GM23248 (cell line): Measurements from ENCODE around the gene GPR31. TPM values are rescaled to one million over a fixed set of nuclear protein-coding genes. Genes with fewer than 3 reads are reported as not detected.

Experiments used
- DNase-seq: peaks from one replicate; pipeline ENCODE4 v3.0.0-alpha.2; 2015
- H2AFZ ChIP-seq: fragments of 200-600 bp; sonication (generic); 2 replicates; pipeline ENCODE4 v1.6.1; 2016; ENCODE audit warnings: antibody characterized with exemption
- H3F3A ChIP-seq: fragments of 200-600 bp; sonication (generic); 2 replicates; pipeline ENCODE4 v1.6.1; 2016; ENCODE audit warnings: mild to moderate bottlenecking, antibody characterized with exemption, mixed run types; ENCODE audit not compliant: insufficient read depth
- H3K27ac ChIP-seq: fragments of 200-600 bp; sonication (generic); 2 replicates; pipeline ENCODE4 v1.5.1; 2016; ENCODE audit warnings: mild to moderate bottlenecking
- H3K27me3 ChIP-seq: fragments of 200-600 bp; sonication (generic); replicated peaks from 2 replicates; pipeline ENCODE4 v1.6.1; 2016; ENCODE audit warnings: mild to moderate bottlenecking; ENCODE audit not compliant: insufficient read depth
- H3K36me3 ChIP-seq: fragments of 200-600 bp; sonication (generic); 2 replicates; pipeline ENCODE4 v1.6.1; 2016; ENCODE audit warnings: low read depth, mild to moderate bottlenecking
- H3K4me1 ChIP-seq: fragments of 200-600 bp; sonication (generic); 2 replicates; pipeline ENCODE4 v1.6.1; 2016; ENCODE audit warnings: mild to moderate bottlenecking; ENCODE audit not compliant: insufficient read depth
- H3K4me2 ChIP-seq: fragments of 200-600 bp; sonication (generic); one replicate; pipeline ENCODE4 v1.6.1; 2016; ENCODE audit warnings: mild to moderate bottlenecking; ENCODE audit not compliant: unreplicated experiment
- H3K4me3 ChIP-seq: fragments of 200-600 bp; sonication (generic); 2 replicates; pipeline ENCODE4 v1.5.1; 2016; ENCODE audit warnings: mild to moderate bottlenecking
- H3K79me2 ChIP-seq: fragments of 200-600 bp; sonication (generic); 2 replicates; pipeline ENCODE4 v1.6.1; 2016; ENCODE audit warnings: mild to moderate bottlenecking; ENCODE audit not compliant: insufficient read depth
- H3K9ac ChIP-seq: fragments of 200-600 bp; sonication (generic); 2 replicates; pipeline ENCODE4 v1.6.1; 2016; ENCODE audit warnings: mild to moderate bottlenecking
- H3K9me2 ChIP-seq: fragments of 200-600 bp; sonication (generic); 2 replicates; pipeline ENCODE4 v1.6.1; 2016; ENCODE audit warnings: mixed run types, mild to moderate bottlenecking, moderate library complexity; ENCODE audit not compliant: insufficient read depth
- H3K9me3 ChIP-seq: fragments of 200-600 bp; sonication (generic); one replicate; pipeline ENCODE4 v1.6.1; 2017; ENCODE audit warnings: low read depth
- H4K20me1 ChIP-seq: fragments of 200-600 bp; sonication (generic); 2 replicates; pipeline ENCODE4 v1.6.0; 2016; ENCODE audit not compliant: insufficient read depth
- EZH2 ChIP-seq: fragments of 200-600 bp; sonication (generic); IDR thresholded peaks from 2 replicates; pipeline ENCODE4 v1.6.1; 2018; ENCODE audit warnings: antibody characterized with exemption, mild to moderate bottlenecking; ENCODE audit not compliant: insufficient read depth, poor library complexity, severe bottlenecking
- EZH2phosphoT487 ChIP-seq: fragments of 200-600 bp; sonication (generic); IDR thresholded peaks from 2 replicates; pipeline ENCODE4 v1.6.1; 2018; ENCODE audit warnings: antibody characterized with exemption, moderate library complexity, mild to moderate bottlenecking, low read depth; ENCODE audit not compliant: insufficient read depth
- WGBS, 2 experiments: methylation state at CpG; one replicate each; pipeline ENCODE4 v1.1.6; 2015 to 2017; ENCODE audit warnings: low lambda C conversion rate in 2 of 2, low coverage in 1 of 2; ENCODE audit errors: missing lambda C conversion rate in 2 of 2; 5-methylcytosine and 5-hydroxymethylcytosine counted together
- in situ Hi-C: fragments of 300-500 bp; cut with MboI; formaldehyde crosslinking; loops from 2 replicates; pipeline ENCODE4 v1.15.0; 2020
- polyA plus RNA-seq: library from polyadenylated mRNA; unstranded; fragments of >200 nt; fragmentation: Nextera tagmentation; extraction: Ambion mirVana; gene quantifications from 2 replicates; pipeline ENCODE4 v1.2.1, GENCODE V29; 2016
- total RNA-seq: library from RNA; depleted of rRNA; stranded (reverse); fragments of >200 nt; shearing (Covaris generic); gene quantifications from 2 replicates; pipeline ENCODE4 v1.2.3, GENCODE V29; 2014

GPR31 gene
- total and polyA plus RNA-seq, 2 experiments from 2014 or later = not detected

- H3K4me2 ChIP-seq = no peak overlapping the region
- H3K36me3 ChIP-seq = no peaks in the 10 kb centered on the region
- H3K4me1 ChIP-seq = no peaks in the 10 kb centered on the region
- WGBS, 2 experiments = 37 to 38% methylated on average over 14 of the region's 14 CpGs
- H3K4me3 ChIP-seq = no peak overlapping the region
- H4K20me1 ChIP-seq = no peaks in the 10 kb centered on the region
- H3F3A ChIP-seq = no peaks in the 10 kb centered on the region
- no peak overlapping the region for H3K9ac ChIP-seq
- no peaks in the 10 kb centered on the region for H3K9me3 ChIP-seq
- no peaks in the 10 kb centered on the region for H3K9me2 ChIP-seq
- H3K27ac ChIP-seq = no peak overlapping the region
- TF ChIP-seq EZH2 (no peak), EZH2phosphoT487 (no peak)
- H3K79me2 ChIP-seq = no peaks in the 10 kb centered on the region
- in situ Hi-C loops = no loop called here
- no peak for DNase-seq
- no peaks in the 10 kb centered on the region for H3K27me3 ChIP-seq
- H2AFZ ChIP-seq = no peak overlapping the region
These were observed 29.8 kb downstream of the GPR31 start for GRCh38 chr6:167127785-167128531.

- no peak overlapping the region for H3K4me2 ChIP-seq
- H2AFZ ChIP-seq = no peak overlapping the region
- 20 to 21% methylated on average over 3 of the region's 3 CpGs for WGBS, 2 experiments
- no peaks in the 10 kb centered on the region for H4K20me1 ChIP-seq
- no peaks in the 10 kb centered on the region for H3K9me2 ChIP-seq
- H3K27ac ChIP-seq = no peak overlapping the region
- H3K79me2 ChIP-seq = no peaks in the 10 kb centered on the region
- H3K4me1 ChIP-seq = no peaks in the 10 kb centered on the region
- no peaks in the 10 kb centered on the region for H3K9me3 ChIP-seq
- in situ Hi-C loops = no loop called here
- TF ChIP-seq EZH2phosphoT487 (no peak), EZH2 (no peak)
- H3K27me3 ChIP-seq = no peaks in the 10 kb centered on the region
- H3K4me3 ChIP-seq = no peak overlapping the region
- H3K36me3 ChIP-seq = no peaks in the 10 kb centered on the region
- no peaks in the 10 kb centered on the region for H3F3A ChIP-seq
- no peak overlapping the region for H3K9ac ChIP-seq
- no peak for DNase-seq
These were observed 31.9 kb downstream of the GPR31 start for GRCh38 chr6:167125855-167126349.

- Histone ChIP-seq H3K4me1 (no peaks in the 10 kb centered on the region), H3K79me2 (no peaks in the 10 kb centered on the region), H3K9me3 (no peaks in the 10 kb centered on the region), H3K4me3 (no peak overlapping the region), H3K36me3 (no peaks in the 10 kb centered on the region), H3K9me2 (no peaks in the 10 kb centered on the region), H4K20me1 (no peaks in the 10 kb centered on the region), H2AFZ (no peak overlapping the region), H3K9ac (no peak overlapping the region), H3K4me2 (no peak overlapping the region), H3K27ac (no peak overlapping the region), H3F3A (no peaks in the 10 kb centered on the region), H3K27me3 (no peaks in the 10 kb centered on the region)
- DNase-seq = no peak
- WGBS, 2 experiments = 29 to 37% methylated on average over 4 of the region's 4 CpGs
- in situ Hi-C loops = no loop called here
- TF ChIP-seq EZH2 (no peak), EZH2phosphoT487 (no peak)
These were observed 32.4 kb downstream of the GPR31 start for GRCh38 chr6:167125410-167125809.

GRCh38 chr6:167124753-167125152, 33.0 kb downstream of the GPR31 start:
- no peaks in the 10 kb centered on the region for H3K9me3 ChIP-seq
- no peak overlapping the region for H3K4me2 ChIP-seq
- no peak for DNase-seq
- no peaks in the 10 kb centered on the region for H3F3A ChIP-seq
- no peaks in the 10 kb centered on the region for H3K9me2 ChIP-seq
- no peak overlapping the region for H3K9ac ChIP-seq
- H2AFZ ChIP-seq = no peak overlapping the region
- no peaks in the 10 kb centered on the region for H3K79me2 ChIP-seq
- no peaks in the 10 kb centered on the region for H3K27me3 ChIP-seq
- H3K4me3 ChIP-seq = no peak overlapping the region
- in situ Hi-C loops = no loop called here
- no peaks in the 10 kb centered on the region for H4K20me1 ChIP-seq
- H3K27ac ChIP-seq = no peak overlapping the region
- no peaks in the 10 kb centered on the region for H3K4me1 ChIP-seq
- H3K36me3 ChIP-seq = no peaks in the 10 kb centered on the region
- WGBS, 2 experiments = 62 to 72% methylated on average over 5 of the region's 5 CpGs
- TF ChIP-seq EZH2 (no peak), EZH2phosphoT487 (no peak)
